T-helper 1 cell treated with Interleukin-12 subunit alpha and Interleukin-12 subunit beta and Interleukin-4 antibody, amounts not matched to agents 30 μg/mL and 1 μg/mL, for 36 hours (primary cell): ENCODE results near the gene SPECC1.
"Not testable (repeated sequence)": the region's sequence is repeated elsewhere in the genome, so short reads cannot be mapped to it uniquely, and the experiment has no call there.

Experiments used
- H3K27ac Mint-ChIP-seq: one replicate; pipeline ENCODE4 v1.8.0; 2021; ENCODE audit warnings: mild to moderate bottlenecking, mixed read lengths
- H3K27me3 Mint-ChIP-seq: one replicate; pipeline ENCODE4 v1.8.0; 2021; ENCODE audit warnings: low read depth, mixed read lengths
- H3K36me3 Mint-ChIP-seq: one replicate; pipeline ENCODE4 v1.8.0; 2021; ENCODE audit warnings: low read depth, mixed read lengths
- H3K4me1 Mint-ChIP-seq: one replicate; pipeline ENCODE4 v1.8.0; 2021; ENCODE audit warnings: low read depth, mixed read lengths
- H3K4me3 Mint-ChIP-seq: one replicate; pipeline ENCODE4 v1.8.0; 2021; ENCODE audit warnings: mild to moderate bottlenecking, moderate library complexity, mixed read lengths
- H3K9me3 Mint-ChIP-seq: one replicate; pipeline ENCODE4 v1.8.0; 2021; ENCODE audit warnings: mixed read lengths

Gene SPECC1

DNA sequence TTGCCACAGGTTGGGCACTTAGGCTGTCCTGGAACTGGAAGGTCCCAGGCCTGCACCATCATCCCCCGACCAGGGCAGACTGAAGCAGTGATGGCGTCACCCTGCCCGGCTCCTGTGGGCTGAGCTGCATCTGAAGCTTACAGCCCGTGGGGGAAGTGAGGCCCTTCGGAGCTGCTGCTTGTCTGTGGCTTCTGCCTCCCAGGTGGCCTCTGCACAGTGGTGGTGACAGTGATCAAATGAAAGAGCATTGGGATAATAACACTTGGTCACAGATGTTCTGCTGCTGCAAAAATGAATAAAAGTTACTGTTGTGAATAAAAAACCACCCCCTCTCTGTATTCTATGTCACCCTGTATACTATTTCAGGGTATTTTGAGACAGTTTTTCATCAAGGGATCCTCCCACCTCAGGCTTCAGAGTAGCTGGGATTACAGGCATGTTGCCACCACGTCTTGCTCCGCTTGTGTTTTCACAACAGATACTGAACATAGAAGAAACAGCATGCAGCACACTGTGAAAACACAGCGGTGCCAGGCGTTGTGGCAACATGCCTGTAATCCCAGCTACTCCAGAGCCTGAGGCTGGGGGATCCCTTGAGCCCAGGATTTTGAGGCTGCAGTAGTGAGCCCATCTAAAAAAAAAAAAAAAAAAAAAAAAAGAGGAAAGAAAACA is 293.2 kb downstream of the SPECC1 start:
- H3K4me1 Mint-ChIP-seq = peaks cover 4% of the 10 kb centered on the region
- peaks cover 20% of the 10 kb centered on the region for H3K9me3 Mint-ChIP-seq
- no peak overlapping the region for H3K4me3 Mint-ChIP-seq
- no peak overlapping the region for H3K27ac Mint-ChIP-seq
- H3K27me3 Mint-ChIP-seq = no peaks in the 10 kb centered on the region
- H3K36me3 Mint-ChIP-seq = peaks cover 5% of the 10 kb centered on the region

GRCh38 chr17:20304961-20305360 is 295.8 kb downstream of the SPECC1 start:
- Mint-ChIP-seq H3K27ac (no peak overlapping the region), H3K36me3 (peaks cover 4% of the 10 kb centered on the region), H3K4me1 (peaks cover 4% of the 10 kb centered on the region), H3K27me3 (no peaks in the 10 kb centered on the region), H3K9me3 (peaks cover 25% of the 10 kb centered on the region), H3K4me3 (no peak overlapping the region)

DNA sequence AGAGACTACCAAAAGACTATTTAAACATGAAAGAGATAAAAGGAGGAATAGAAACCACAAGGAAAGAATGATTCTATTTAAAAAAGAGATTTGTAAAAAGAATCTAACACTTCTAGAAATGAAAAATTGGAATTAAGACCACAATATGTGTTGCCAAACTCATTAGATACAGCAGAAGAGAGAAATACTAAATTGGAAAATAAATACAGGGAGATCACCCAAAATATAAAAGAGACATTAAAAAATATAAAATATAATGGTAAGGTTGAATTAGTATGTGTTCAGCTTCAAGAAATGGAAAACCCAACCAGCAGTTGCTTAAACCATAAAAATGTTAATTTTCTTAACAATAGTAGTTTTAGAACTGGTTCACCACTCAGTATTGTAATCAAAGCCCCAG is 297.8 kb downstream of the SPECC1 start:
- Mint-ChIP-seq H3K36me3 (peaks cover 4% of the 10 kb centered on the region), H3K27me3 (no peaks in the 10 kb centered on the region), H3K4me1 (peaks cover 4% of the 10 kb centered on the region), H3K9me3 (peaks cover 25% of the 10 kb centered on the region), H3K27ac (no peak overlapping the region), H3K4me3 (no peak overlapping the region)

GRCh38 chr17:20307326-20307910 is 298.3 kb downstream of the SPECC1 start:
- Mint-ChIP-seq H3K4me1 (peaks cover 4% of the 10 kb centered on the region), H3K27me3 (no peaks in the 10 kb centered on the region), H3K36me3 (peaks cover 4% of the 10 kb centered on the region), H3K9me3 (peaks cover 25% of the 10 kb centered on the region), H3K4me3 (no peak overlapping the region), H3K27ac (no peak overlapping the region)

- H3K36me3 Mint-ChIP-seq = peaks cover 4% of the 10 kb centered on the region
- no peaks in the 10 kb centered on the region for H3K4me1 Mint-ChIP-seq
- no peak overlapping the region for H3K27ac Mint-ChIP-seq
- H3K9me3 Mint-ChIP-seq = peaks cover 19% of the 10 kb centered on the region
- H3K4me3 Mint-ChIP-seq = no peak overlapping the region
- H3K27me3 Mint-ChIP-seq = no peaks in the 10 kb centered on the region
Observed at GRCh38 chr17:20310481-20310880, 301.3 kb downstream of the SPECC1 start.

DNA sequence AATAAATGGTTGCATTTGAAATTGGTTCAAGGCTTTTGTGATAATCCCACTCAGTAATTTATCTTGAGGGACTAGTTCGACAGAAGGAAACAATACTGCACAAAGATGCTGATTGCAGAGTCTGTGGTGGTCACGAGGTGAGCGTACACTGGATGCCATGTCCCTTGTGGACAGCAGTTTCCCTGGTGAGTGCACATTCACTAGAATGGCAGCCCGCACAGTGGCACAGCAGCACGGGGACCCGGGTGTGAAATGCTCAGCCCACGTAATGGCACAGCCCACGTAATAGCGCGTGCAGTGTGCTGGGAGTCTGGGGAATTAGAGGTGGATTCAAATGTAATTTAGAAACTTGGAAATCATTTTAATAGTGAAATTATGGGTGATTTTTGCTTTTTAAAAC is 304.1 kb downstream of the SPECC1 start:
- H3K9me3 Mint-ChIP-seq = no peaks in the 10 kb centered on the region
- no peak overlapping the region for H3K4me3 Mint-ChIP-seq
- no peaks in the 10 kb centered on the region for H3K27me3 Mint-ChIP-seq
- H3K27ac Mint-ChIP-seq = no peak overlapping the region
- H3K4me1 Mint-ChIP-seq = no peaks in the 10 kb centered on the region
- H3K36me3 Mint-ChIP-seq = no peaks in the 10 kb centered on the region

- Mint-ChIP-seq H3K4me1 (no peaks in the 10 kb centered on the region), H3K9me3 (no peaks in the 10 kb centered on the region), H3K36me3 (no peaks in the 10 kb centered on the region), H3K27ac (no peak overlapping the region), H3K27me3 (no peaks in the 10 kb centered on the region), H3K4me3 (no peak overlapping the region)
Observed at GRCh38 chr17:20313891-20314290, 304.7 kb downstream of the SPECC1 start.

DNA sequence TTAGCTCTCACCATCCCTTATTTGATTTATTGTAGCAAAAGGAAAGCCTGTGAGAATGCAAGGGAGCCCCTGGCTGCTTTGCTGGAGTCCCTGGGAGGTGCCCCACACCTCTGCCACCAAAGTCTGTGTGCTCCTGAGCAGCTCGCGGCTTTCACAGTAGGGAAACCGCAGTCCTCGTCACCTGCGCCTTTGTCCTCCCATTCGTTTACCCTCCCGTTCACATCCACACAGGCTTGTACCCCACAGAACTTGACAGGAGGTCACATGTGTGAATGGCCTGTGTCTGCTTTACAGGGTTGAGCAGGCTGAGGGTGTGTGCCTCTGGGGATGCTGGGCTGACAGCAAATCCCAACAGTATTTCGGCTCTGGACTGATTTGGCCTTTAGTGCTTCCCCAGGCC is 305.7 kb downstream of the SPECC1 start:
- no peaks in the 10 kb centered on the region for H3K9me3 Mint-ChIP-seq
- no peaks in the 10 kb centered on the region for H3K4me1 Mint-ChIP-seq
- H3K36me3 Mint-ChIP-seq = no peaks in the 10 kb centered on the region
- no peak overlapping the region for H3K27ac Mint-ChIP-seq
- H3K4me3 Mint-ChIP-seq = no peak overlapping the region
- no peaks in the 10 kb centered on the region for H3K27me3 Mint-ChIP-seq

GRCh38 chr17:20315311-20315710 is 306.2 kb downstream of the SPECC1 start:
- no peaks in the 10 kb centered on the region for H3K4me1 Mint-ChIP-seq
- H3K36me3 Mint-ChIP-seq = no peaks in the 10 kb centered on the region
- H3K27ac Mint-ChIP-seq = no peak overlapping the region
- H3K27me3 Mint-ChIP-seq = no peaks in the 10 kb centered on the region
- H3K4me3 Mint-ChIP-seq = no peak overlapping the region
- no peaks in the 10 kb centered on the region for H3K9me3 Mint-ChIP-seq

GRCh38 chr17:20315821-20316220 is 306.7 kb downstream of the SPECC1 start:
- Mint-ChIP-seq H3K4me3 (no peak overlapping the region), H3K4me1 (no peaks in the 10 kb centered on the region), H3K9me3 (no peaks in the 10 kb centered on the region), H3K27me3 (no peaks in the 10 kb centered on the region), H3K27ac (no peak overlapping the region), H3K36me3 (no peaks in the 10 kb centered on the region)

GRCh38 chr17:20320535-20321229 is 311.5 kb downstream of the SPECC1 start:
- not testable (repeated sequence) for H3K27me3 Mint-ChIP-seq

GRCh38 chr17:20321357-20321756 is 312.2 kb downstream of the SPECC1 start:
- H3K4me1 Mint-ChIP-seq, H3K27me3 Mint-ChIP-seq, H3K36me3 Mint-ChIP-seq, H3K27ac Mint-ChIP-seq, H3K4me3 Mint-ChIP-seq, H3K9me3 Mint-ChIP-seq: not testable (repeated sequence)

More at GRCh38 chr17:20320535-20321229, 311.5 kb downstream of the SPECC1 start:
- not testable (repeated sequence) for H3K36me3 Mint-ChIP-seq, H3K4me1 Mint-ChIP-seq, H3K27ac Mint-ChIP-seq, H3K9me3 Mint-ChIP-seq
- H3K4me3 Mint-ChIP-seq = peak overlapping the region; percentile 34

DNA sequence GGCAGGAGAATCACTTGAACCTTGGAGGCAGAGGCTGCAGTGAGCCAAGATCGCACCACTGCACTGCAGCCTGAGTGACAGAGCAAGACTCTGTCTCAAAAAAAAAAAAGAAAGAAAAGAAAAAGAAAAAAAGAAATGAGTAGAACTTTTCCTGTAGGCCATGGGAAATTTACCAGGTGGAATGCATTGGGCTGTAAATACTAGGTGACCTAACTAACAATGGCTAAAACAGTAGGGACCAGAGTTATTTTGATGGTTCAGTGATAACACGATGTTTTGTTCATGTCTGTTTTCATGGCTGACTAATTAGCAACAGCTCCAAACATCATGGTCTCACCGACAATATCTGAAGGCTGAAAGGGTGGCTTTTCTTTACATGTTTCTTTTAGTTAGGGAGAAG is 318.6 kb downstream of the SPECC1 start:
- not testable (repeated sequence) for H3K9me3 Mint-ChIP-seq, H3K27ac Mint-ChIP-seq, H3K36me3 Mint-ChIP-seq, H3K4me3 Mint-ChIP-seq, H3K27me3 Mint-ChIP-seq, H3K4me1 Mint-ChIP-seq

- not testable (repeated sequence) for H3K4me1 Mint-ChIP-seq, H3K9me3 Mint-ChIP-seq, H3K27ac Mint-ChIP-seq, H3K36me3 Mint-ChIP-seq, H3K27me3 Mint-ChIP-seq, H3K4me3 Mint-ChIP-seq
Observed at GRCh38 chr17:20351405-20351804, 342.2 kb downstream of the SPECC1 start.

DNA sequence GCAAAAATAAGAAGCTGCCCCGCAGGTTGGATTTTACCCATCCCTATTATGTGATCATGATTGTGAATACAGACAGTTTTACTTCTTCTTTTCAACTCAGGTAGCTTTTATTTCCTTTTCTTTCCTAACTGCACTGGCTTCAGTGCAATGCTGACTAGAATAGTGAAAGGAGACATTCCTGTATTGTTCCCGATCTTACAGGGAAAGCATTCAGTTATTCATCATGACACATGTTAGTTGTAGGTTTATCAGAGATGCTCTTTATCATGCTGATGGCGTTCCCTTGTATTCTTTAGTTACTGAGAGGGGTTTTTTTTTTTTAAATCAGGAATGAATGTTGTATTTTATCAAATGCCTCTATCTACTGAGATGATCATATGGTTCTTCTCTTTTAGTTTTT is 343.4 kb downstream of the SPECC1 start:
- H3K27ac Mint-ChIP-seq, H3K27me3 Mint-ChIP-seq: not testable (repeated sequence)

More for the DNA sequence above, 343.4 kb downstream of the SPECC1 start:
- not testable (repeated sequence) for H3K36me3 Mint-ChIP-seq, H3K9me3 Mint-ChIP-seq, H3K4me1 Mint-ChIP-seq, H3K4me3 Mint-ChIP-seq
